K562 (cell line): ENCODE measurements around the gene OR13G1.

Experiments used
- ARID2 ChIP-seq: fragments of 450-650 bp; IDR thresholded peaks from 2 replicates; pipeline ENCODE4 v1.6.1; 2017; ENCODE audit warnings: antibody characterized with exemption, mild to moderate bottlenecking
- ARID3A ChIP-seq: IDR thresholded peaks from 2 replicates; pipeline ENCODE4 v1.6.1; 2012; ENCODE audit warnings: low read depth, low read length, improper control_type of control experiment, borderline replicate concordance
- CTCF ChIP-seq, 3 experiments: IDR thresholded peaks in 2 of 3; conservative IDR thresholded peaks in 1 of 3; 2 replicates each; pipeline ENCODE4 v1.5.1; 2011 to 2012; ENCODE audit warnings: low read length in 3 of 3, mild to moderate bottlenecking in 3 of 3, control low read depth in 2 of 3, improper control_type of control experiment in 1 of 3, inconsistent platforms in 1 of 3, low read depth in 1 of 3, mixed read lengths in 1 of 3, moderate library complexity in 1 of 3; ENCODE audit not compliant: insufficient read depth in 2 of 3
- EGR1 ChIP-seq: fragments of 450-650 bp; conservative IDR thresholded peaks from 2 replicates; pipeline ENCODE4 v1.6.1; 2017; ENCODE audit warnings: mild to moderate bottlenecking
- GABPB2 ChIP-seq: fragments of 250-450 bp; sonication (Bioruptor Pico); conservative IDR thresholded peaks from 2 replicates; pipeline ENCODE4 v1.5.1; 2021; ENCODE audit warnings: mild to moderate bottlenecking
- NR3C1 ChIP-seq: sonication (generic); formaldehyde crosslinking; IDR thresholded peaks from 2 replicates; pipeline ENCODE4 v1.8.1; 2022; ENCODE audit warnings: missing genetic modification reagents
- POLR2A ChIP-seq: fragments of 450-650 bp; conservative IDR thresholded peaks from 2 replicates; pipeline ENCODE4 v1.6.1; 2016
- PTRF ChIP-seq: fragments of 450-650 bp; IDR thresholded peaks from 2 replicates; pipeline ENCODE4 v1.6.1; 2016; ENCODE audit warnings: mild to moderate bottlenecking, missing genetic modification characterization, missing compliant biosample characterization
- USF2 ChIP-seq: sonication (generic); formaldehyde crosslinking; IDR thresholded peaks from 2 replicates; pipeline ENCODE4 v1.5.0; 2020; ENCODE audit warnings: missing genetic modification reagents
- ZBTB43 ChIP-seq: sonication (generic); formaldehyde crosslinking; IDR thresholded peaks from 2 replicates; pipeline ENCODE4 v1.8.0; 2023; ENCODE audit warnings: mild to moderate bottlenecking, missing genetic modification reagents
- ZNF512 ChIP-seq: IDR thresholded peaks from 2 replicates; pipeline ENCODE4 v1.6.1; 2016; ENCODE audit warnings: missing genetic modification characterization, missing compliant biosample characterization
- ZZZ3 ChIP-seq: fragments of 450-650 bp; IDR thresholded peaks from 2 replicates; pipeline ENCODE4 v1.6.1; 2016; ENCODE audit warnings: antibody characterized with exemption, mild to moderate bottlenecking, moderate library complexity

GRCh38 chr1:247681288-247681897 is 1.9 kb upstream of the OR13G1 start:
- TF ChIP-seq ARID3A: no peak
- TF ChIP-seq USF2: no peak
- no peak for TF ChIP-seq ARID2
- no peak for TF ChIP-seq ZZZ3
- TF ChIP-seq ZNF512 (tag): no peak
- TF ChIP-seq GABPB2 (CRISPR knock-in tag): no peak
- TF ChIP-seq ZBTB43: no peak
- no peak for TF ChIP-seq EGR1
- TF ChIP-seq POLR2A: no peak
- peak; percentile 67 to 87 (median 71) for TF ChIP-seq CTCF (IDR thresholded peaks at IDR 0.05 in 2 of 3, conservative IDR thresholded peaks at IDR 0.05 in 1 of 3; ENCODE audit: insufficient read depth in 2 of 3, low read depth in 1 of 3, low read length in 3 of 3)
- TF ChIP-seq PTRF (tag): no peak
- no peak for TF ChIP-seq NR3C1 (CRISPR knock-in tag)
